Measurements from ENCODE around the gene PLXNB1. TPM values are rescaled to one million over a fixed set of nuclear protein-coding genes. Genes with fewer than 3 reads are reported as not detected.

PLXNB1 gene
- total and polyA plus RNA-seq, 12 donors = 3.4 to 115 (median 13.7) TPM

- Histone ChIP-seq H3K36me3 (replicated peaks in 1 of 2) (no peaks in the 10 kb centered on the region), H3K27ac (no peak overlapping the region), H3K4me3 (no peak overlapping the region), H3K4me1 (replicated peaks in 1 of 2) (peaks cover 3 to 12% of the 10 kb centered on the region in 2 donors), H3K9me3 (replicated peaks in 1 of 3) (no peaks in the 10 kb centered on the region), H3K27me3 (no peaks in the 10 kb centered on the region)
- TF ChIP-seq POLR2A (IDR thresholded peaks at IDR 0.05) = no peak
- TF ChIP-seq CTCF (IDR thresholded peaks at IDR 0.05) = no peak
- WGBS, 4 donors = 80 to 92% (median 88%) methylated on average over 8 to 27 of the region's 27 CpGs
- intact Hi-C loops (cut with DNase I) = no loop called here
- no peak for DNase-seq
These were observed 5.8 kb downstream of the PLXNB1 start for GRCh38 chr3:48423883-48424695.

- intact Hi-C loops (cut with DNase I) = no loop called here
- Histone ChIP-seq H3K9me3 (replicated peaks in 1 of 3) (no peaks in the 10 kb centered on the region), H3K27ac (no peak overlapping the region), H3K27me3 (no peaks in the 10 kb centered on the region), H3K4me1 (replicated peaks in 1 of 2) (peaks cover 0 to 8% of the 10 kb centered on the region in 2 donors), H3K4me3 (no peak overlapping the region), H3K36me3 (replicated peaks in 1 of 2) (peaks cover 0 to under 1% of the 10 kb centered on the region in 2 donors)
- TF ChIP-seq POLR2A (IDR thresholded peaks at IDR 0.05) (no peak), CTCF (IDR thresholded peaks at IDR 0.05) (no peak)
- no peak for DNase-seq
- 80 to 93% (median 90%) methylated on average over 7 to 25 of the region's 25 CpGs for WGBS, 4 donors
These were observed 6.5 kb downstream of the PLXNB1 start for GRCh38 chr3:48423241-48423882.

GRCh38 chr3:48422681-48423080 is 7.2 kb downstream of the PLXNB1 start:
- Histone ChIP-seq H3K4me3 (no peak overlapping the region), H3K9me3 (replicated peaks in 1 of 3) (no peaks in the 10 kb centered on the region), H3K36me3 (replicated peaks in 1 of 2) (peaks cover 0 to 6% of the 10 kb centered on the region in 2 donors), H3K27me3 (no peaks in the 10 kb centered on the region), H3K27ac (no peak overlapping the region), H3K4me1 (replicated peaks in 1 of 2) (peaks cover 0 to 6% of the 10 kb centered on the region in 2 donors)
- 90 to 93% (median 91%) methylated on average over 4 to 8 of the region's 8 CpGs for WGBS, 4 donors
- no peak for DNase-seq
- intact Hi-C loops (cut with DNase I) = no loop called here
- TF ChIP-seq CTCF (IDR thresholded peaks at IDR 0.05) (no peak), POLR2A (IDR thresholded peaks at IDR 0.05) (no peak)

DNA sequence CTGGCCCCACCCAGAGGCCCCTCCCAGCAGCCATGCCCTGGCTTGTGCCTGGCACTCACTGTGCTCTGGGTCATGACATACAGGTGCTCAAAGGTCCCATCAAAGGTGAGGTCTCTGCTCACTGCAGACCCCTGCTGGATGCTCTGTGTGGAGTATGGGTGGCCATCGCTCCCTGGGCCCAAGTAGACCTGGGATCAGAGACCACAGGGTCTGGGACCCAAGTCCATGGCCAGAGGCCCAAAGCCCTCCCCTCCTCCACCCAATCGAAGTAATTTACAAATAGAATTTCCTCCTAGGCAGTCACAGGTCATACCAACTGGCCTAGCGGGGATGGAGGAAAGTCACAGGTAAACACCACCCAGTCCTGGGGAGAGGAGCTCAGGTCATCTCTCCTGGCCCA is 7.6 kb downstream of the PLXNB1 start:
- 83 to 98% (median 88%) methylated on average over 2 to 3 of the region's 3 CpGs for WGBS, 4 donors
- peaks cover 0 to 6% of the 10 kb centered on the region in 2 donors for H3K4me1 ChIP-seq (replicated peaks in 1 of 2)
- no peaks in the 10 kb centered on the region for H3K9me3 ChIP-seq (replicated peaks in 1 of 3)
- TF ChIP-seq POLR2A (IDR thresholded peaks at IDR 0.05) = no peak
- no peak for TF ChIP-seq CTCF (IDR thresholded peaks at IDR 0.05)
- no peak for DNase-seq
- no peak overlapping the region for H3K27ac ChIP-seq
- intact Hi-C loops (cut with DNase I) = no loop called here
- peaks cover 0 to 6% of the 10 kb centered on the region in 2 donors for H3K36me3 ChIP-seq (replicated peaks in 1 of 2)
- H3K4me3 ChIP-seq = no peak overlapping the region
- H3K27me3 ChIP-seq = no peaks in the 10 kb centered on the region
